Esophagus muscularis mucosa (tissue), 3 donors: ENCODE results near the gene GRID2.

ENCODE experiments used
- CTCF ChIP-seq, 3 experiments: fragments of 200-600 bp in 2 of 3; fragments of 450-650 bp in 1 of 3; sonication (generic) in 2 of 3; IDR thresholded peaks; one replicate each; pipeline ENCODE4 v1.5.1; 2017 to 2019; ENCODE audit warnings: antibody characterized with exemption in 3 of 3, mild to moderate bottlenecking in 2 of 3, moderate library complexity in 1 of 3
- POLR2A ChIP-seq: fragments of 450-650 bp; IDR thresholded peaks from one replicate; pipeline ENCODE4 v1.6.1; 2017; ENCODE audit warnings: antibody characterized with exemption, moderate library complexity, mild to moderate bottlenecking, low read depth

- TF ChIP-seq CTCF (IDR thresholded peaks at IDR 0.05) (no peak), POLR2A (no peak)
Observed at GRCh38 chr4:92263575-92263974, 40.2 kb upstream of the GRID2 start.
